ENCODE measurements around the gene PTPRT. TPM values are rescaled to one million over a fixed set of nuclear protein-coding genes. Genes with fewer than 3 reads are reported as not detected.

PTPRT gene
- total RNA-seq, 1 donor from 2014 or later = not detected

DNA sequence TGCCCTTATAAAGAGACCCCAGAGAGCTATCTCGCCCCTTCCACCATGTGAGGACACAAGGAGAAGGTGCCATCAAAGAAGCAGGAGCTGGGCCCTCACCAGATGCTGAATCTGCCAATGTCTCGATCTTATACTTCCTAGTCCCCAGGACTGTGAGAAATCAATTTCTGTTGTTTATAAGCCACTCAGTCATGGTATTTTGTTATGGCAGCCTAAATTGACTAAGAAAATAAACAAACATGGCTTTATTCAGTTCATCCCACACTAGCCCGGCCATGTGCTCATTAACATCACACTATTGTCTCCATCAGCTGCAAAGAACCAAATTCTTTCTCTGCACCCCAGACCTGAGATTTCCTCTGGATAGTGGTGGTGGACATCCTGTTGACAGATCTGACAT lies 302.4 kb downstream of the PTPRT start:
- no peaks in the 10 kb centered on the region for H3K36me3 Mint-ChIP-seq (ENCODE audit: low read depth)
- peaks cover 15% of the 10 kb centered on the region for H3K9me3 Mint-ChIP-seq (ENCODE audit: low read depth)
- H3K4me1 Mint-ChIP-seq (ENCODE audit: low read depth) = no peaks in the 10 kb centered on the region
- no peaks in the 10 kb centered on the region for H3K27me3 Mint-ChIP-seq (ENCODE audit: low read depth)
- DNase-seq (ENCODE audit: low spot score) = no peak
- TF ChIP-seq, protein P1, sequence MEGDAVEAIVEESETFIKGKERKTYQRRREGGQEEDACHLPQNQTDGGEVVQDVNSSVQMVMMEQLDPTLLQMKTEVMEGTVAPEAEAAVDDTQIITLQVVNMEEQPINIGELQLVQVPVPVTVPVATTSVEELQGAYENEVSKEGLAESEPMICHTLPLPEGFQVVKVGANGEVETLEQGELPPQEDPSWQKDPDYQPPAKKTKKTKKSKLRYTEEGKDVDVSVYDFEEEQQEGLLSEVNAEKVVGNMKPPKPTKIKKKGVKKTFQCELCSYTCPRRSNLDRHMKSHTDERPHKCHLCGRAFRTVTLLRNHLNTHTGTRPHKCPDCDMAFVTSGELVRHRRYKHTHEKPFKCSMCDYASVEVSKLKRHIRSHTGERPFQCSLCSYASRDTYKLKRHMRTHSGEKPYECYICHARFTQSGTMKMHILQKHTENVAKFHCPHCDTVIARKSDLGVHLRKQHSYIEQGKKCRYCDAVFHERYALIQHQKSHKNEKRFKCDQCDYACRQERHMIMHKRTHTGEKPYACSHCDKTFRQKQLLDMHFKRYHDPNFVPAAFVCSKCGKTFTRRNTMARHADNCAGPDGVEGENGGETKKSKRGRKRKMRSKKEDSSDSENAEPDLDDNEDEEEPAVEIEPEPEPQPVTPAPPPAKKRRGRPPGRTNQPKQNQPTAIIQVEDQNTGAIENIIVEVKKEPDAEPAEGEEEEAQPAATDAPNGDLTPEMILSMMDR (IDR thresholded peaks at IDR 0.05) = no peak
- H3K4me3 Mint-ChIP-seq (ENCODE audit: unreplicated experiment) = no peak overlapping the region
- H3K27ac Mint-ChIP-seq (ENCODE audit: unreplicated experiment) = no peak overlapping the region

DNA sequence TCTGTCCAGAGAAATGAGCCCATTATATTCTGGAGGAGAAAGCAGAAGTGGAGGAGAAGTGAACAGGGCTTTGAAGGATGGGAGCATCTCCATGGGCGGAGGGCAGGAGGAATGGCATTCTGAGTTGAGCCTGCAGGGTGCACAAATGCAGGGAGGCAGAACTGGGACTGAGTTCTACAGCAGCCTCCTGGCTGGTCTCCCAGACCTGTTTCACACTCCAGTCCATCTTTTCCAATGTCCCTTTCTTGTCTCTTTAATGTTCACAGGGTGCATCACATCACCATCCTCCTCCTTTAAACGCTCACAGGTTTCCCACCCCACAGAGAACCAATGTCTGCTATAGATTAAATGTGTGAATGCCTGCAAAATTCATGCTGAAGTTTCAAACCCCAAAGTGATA lies 302.9 kb downstream of the PTPRT start:
- Mint-ChIP-seq H3K4me1 (ENCODE audit: low read depth) (no peaks in the 10 kb centered on the region), H3K4me3 (ENCODE audit: unreplicated experiment) (no peak overlapping the region), H3K27me3 (ENCODE audit: low read depth) (no peaks in the 10 kb centered on the region), H3K27ac (ENCODE audit: unreplicated experiment) (no peak overlapping the region), H3K9me3 (ENCODE audit: low read depth) (peaks cover 15% of the 10 kb centered on the region), H3K36me3 (ENCODE audit: low read depth) (no peaks in the 10 kb centered on the region)
- TF ChIP-seq, protein P1 (IDR thresholded peaks at IDR 0.05) = no peak
- no peak for DNase-seq (ENCODE audit: low spot score)

DNA sequence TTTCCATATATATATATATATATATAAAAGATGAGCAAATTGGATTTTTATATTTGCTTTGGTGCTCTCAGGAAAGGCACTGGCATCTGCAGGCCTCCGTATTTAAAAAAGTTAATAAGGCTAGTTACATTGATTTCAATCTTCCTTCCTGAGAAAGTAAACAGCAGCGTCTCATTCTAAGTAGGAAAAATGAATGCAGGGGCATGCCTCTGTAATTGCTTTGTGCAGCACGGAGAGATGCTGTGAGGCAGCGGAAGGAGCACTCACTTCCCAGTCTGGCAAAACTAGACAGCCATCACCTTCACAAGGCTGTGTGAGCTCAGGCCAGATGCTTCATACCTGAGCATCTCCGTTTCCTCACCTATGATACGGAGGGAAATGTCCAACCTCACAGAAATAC lies 303.7 kb downstream of the PTPRT start:
- DNase-seq (ENCODE audit: low spot score) = no peak
- H3K4me1 Mint-ChIP-seq (ENCODE audit: low read depth) = no peaks in the 10 kb centered on the region
- TF ChIP-seq, protein P1 (IDR thresholded peaks at IDR 0.05) = no peak
- H3K9me3 Mint-ChIP-seq (ENCODE audit: low read depth) = peaks cover 14% of the 10 kb centered on the region
- no peaks in the 10 kb centered on the region for H3K36me3 Mint-ChIP-seq (ENCODE audit: low read depth)
- H3K4me3 Mint-ChIP-seq (ENCODE audit: unreplicated experiment) = no peak overlapping the region
- no peak overlapping the region for H3K27ac Mint-ChIP-seq (ENCODE audit: unreplicated experiment)
- no peaks in the 10 kb centered on the region for H3K27me3 Mint-ChIP-seq (ENCODE audit: low read depth)

DNA sequence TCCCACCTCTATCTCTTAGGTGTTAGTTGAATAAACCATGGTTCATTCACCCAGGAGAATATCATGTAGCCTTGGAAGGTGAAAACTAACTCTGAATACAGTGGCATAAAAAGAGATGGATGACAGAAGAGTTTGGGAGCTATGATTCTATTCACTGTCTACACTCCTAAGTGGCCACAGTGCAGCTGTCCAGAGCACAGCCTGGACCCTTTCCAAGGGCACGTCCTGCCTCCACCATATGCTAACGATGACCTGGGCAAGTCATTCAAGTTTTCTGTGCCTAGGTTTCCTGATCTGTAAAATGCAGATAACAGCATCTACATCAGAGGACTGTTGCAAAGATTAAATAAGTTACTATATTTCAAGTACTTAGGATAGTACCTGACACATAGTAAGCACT lies 314.1 kb downstream of the PTPRT start:
- no peak overlapping the region for H3K27ac Mint-ChIP-seq (ENCODE audit: unreplicated experiment)
- H3K4me1 Mint-ChIP-seq (ENCODE audit: low read depth) = no peaks in the 10 kb centered on the region
- DNase-seq (ENCODE audit: low spot score) = no peak
- no peaks in the 10 kb centered on the region for H3K36me3 Mint-ChIP-seq (ENCODE audit: low read depth)
- peaks cover 9% of the 10 kb centered on the region for H3K9me3 Mint-ChIP-seq (ENCODE audit: low read depth)
- TF ChIP-seq, protein P1 (IDR thresholded peaks at IDR 0.05) = no peak
- no peak overlapping the region for H3K4me3 Mint-ChIP-seq (ENCODE audit: unreplicated experiment)
- no peaks in the 10 kb centered on the region for H3K27me3 Mint-ChIP-seq (ENCODE audit: low read depth)

DNA sequence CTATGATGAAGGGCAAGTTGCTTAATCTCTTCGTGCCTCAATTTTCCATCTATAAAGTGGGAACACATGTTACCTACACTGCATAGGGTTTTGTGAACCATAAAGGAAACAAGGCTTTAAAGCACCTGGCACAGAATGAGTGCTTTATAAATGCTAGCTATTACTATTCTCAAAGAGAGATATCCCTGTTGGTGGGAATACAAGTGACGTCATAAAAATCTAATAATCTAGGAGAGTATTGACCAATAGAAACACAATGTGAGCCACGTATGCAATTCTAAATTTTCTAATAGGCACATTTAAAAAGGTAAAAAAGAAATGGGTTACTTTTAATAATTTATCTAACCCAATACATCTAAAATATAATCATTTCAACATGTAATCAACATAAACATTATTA lies 316.4 kb downstream of the PTPRT start:
- TF ChIP-seq, protein P1 (IDR thresholded peaks at IDR 0.05) = no peak
- Mint-ChIP-seq H3K27ac (ENCODE audit: unreplicated experiment) (no peak overlapping the region), H3K27me3 (ENCODE audit: low read depth) (no peaks in the 10 kb centered on the region), H3K4me1 (ENCODE audit: low read depth) (no peaks in the 10 kb centered on the region), H3K9me3 (ENCODE audit: low read depth) (peaks cover 15% of the 10 kb centered on the region), H3K36me3 (ENCODE audit: low read depth) (no peaks in the 10 kb centered on the region), H3K4me3 (ENCODE audit: unreplicated experiment) (no peak overlapping the region)
- DNase-seq (ENCODE audit: low spot score) = no peak

Measured in chondrocyte (in vitro differentiated cells).